ENCODE results near the gene DCAF7.

Gene DCAF7

GRCh38 chr17:63546308-63547082 is 3.8 kb upstream of the DCAF7 start:
- no peak for DNase-seq

GRCh38 chr17:63547083-63547523 is 3.2 kb upstream of the DCAF7 start:
- DNase-seq = no peak

DNA sequence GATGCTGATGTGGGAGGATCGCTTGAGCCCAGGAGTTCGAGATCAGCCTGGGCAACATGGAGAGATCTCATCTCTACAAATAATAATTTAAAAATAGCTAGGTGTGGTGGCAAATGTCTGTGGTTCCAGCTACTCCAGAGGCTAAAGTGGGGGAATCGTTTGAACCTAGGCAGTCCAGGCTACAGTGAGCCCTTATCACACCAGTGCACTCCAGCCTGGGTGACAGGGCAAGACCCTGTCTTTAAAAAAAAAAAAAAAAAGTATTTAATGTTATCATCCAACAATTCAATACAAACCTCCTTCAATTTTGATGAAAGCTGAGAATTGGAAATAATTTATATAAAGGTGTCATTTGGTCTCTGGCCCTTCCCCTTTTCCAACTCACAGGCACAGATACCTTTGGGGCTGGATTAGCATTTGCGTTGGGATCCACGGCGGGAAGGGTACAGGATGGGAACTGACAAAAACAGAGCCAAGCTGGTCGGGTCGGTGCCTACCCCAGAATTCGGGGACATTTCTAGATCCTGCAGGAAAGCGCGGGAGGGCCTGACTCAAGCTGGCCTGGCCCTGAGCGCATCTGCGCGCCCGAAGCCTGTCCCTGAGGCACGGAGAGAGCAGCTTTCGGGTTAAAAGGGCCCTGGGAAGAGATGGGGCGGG is 860 bp upstream of the DCAF7 start:
- no peak for DNase-seq

DNA sequence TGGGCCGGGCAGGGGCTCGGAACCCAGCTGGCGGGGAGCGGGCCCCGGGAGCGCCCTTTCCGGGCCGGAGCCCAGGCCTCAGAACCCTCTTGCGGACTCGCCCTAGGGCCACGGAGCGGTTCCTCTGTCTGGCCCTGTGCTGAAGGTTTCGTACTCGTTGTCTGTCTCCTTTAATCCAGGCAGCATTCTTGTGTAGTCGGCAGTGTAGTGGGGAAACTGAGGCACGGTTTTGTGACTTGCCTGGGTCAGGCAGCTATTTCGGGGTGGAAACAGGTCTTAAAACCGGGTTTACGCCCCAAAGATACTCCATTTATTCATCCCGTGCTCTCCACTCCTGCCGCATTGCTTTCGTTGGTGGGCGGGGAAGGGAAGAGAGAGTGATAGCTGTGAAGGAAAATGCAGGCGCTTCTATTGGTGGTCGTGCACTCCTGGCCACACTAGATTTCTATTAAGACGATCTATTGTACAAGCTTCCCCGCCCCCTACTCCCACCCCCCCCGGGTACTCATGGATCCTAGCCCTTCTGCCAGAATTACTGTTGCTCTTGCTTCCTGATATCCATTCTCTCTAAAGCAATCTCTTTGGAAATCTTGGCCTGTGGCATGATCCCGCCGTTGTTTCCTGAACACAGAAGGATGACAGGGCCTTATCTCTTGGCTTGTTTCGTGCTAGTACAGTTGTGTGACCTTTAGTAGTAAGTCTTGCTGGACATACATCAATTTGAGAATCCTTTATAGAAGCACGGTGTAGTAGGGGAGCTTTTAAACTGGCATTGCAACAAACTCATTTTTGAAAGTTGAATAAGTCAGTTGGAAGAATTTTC is 751 bp downstream of the DCAF7 start:
- peak; percentile 49 for DNase-seq

- DNase-seq = no peak
These were observed 1.9 kb downstream of the DCAF7 start for GRCh38 chr17:63552211-63552610.

- DNase-seq = no peak
These were observed 5.4 kb downstream of the DCAF7 start for GRCh38 chr17:63555500-63556156.

DNA sequence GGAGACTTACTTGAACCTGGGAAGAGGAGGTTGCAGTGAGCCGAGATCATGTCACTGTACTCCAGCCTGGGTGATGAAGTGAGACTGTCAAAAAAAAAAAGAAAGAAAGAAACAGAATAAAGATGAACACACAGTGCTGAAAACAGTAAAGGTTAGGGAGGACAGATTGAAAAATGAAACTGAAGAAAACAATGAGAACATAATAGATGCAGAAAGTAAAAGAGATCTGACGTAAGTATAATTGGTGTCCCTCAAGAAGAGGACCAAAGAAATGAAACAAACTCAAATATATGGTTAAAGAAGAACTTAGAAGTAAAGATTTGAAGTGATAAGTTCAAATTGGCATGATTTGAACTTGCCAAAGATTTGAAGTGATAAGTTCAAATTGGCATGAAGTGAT is 7.1 kb downstream of the DCAF7 start:
- no peak for DNase-seq

DNA sequence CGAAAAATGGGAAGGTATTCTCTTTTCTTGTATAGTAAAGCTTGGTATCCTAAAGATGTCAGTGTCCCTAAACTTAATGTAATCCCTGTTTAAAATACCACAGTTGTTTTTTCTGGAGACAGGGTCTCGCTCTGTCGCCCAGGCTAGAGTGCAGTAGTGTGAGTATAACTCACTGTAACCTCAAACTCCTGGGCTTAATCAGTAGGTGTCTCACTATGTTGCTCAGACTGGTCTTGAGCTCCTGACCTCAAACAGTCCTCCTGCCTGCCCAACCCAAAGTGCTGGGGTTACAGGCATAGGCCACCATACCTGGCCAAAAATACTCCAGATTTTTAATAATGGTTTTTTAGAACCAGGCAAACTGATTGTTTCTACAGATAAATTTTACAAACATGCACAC is 8.2 kb downstream of the DCAF7 start:
- DNase-seq = no peak

DNA sequence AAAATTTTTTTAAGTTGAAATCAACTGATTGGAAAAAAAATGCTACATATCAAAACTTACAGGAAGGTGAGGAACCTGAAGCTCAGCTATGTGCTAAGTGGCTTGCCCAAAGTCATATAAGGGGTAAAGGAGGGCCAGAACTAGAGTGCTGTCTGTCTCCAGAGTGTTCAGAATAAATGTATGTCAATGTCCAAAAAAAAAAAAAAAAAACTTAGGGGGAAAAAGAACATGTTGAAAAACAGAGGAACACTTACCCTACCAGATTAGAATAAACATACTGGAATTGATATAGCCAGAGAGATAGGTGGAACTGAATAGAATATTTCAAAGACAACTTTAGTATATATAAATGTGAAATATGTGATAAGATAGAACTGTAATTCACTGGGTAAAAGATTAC is 11.5 kb downstream of the DCAF7 start:
- DNase-seq = no peak

DNA sequence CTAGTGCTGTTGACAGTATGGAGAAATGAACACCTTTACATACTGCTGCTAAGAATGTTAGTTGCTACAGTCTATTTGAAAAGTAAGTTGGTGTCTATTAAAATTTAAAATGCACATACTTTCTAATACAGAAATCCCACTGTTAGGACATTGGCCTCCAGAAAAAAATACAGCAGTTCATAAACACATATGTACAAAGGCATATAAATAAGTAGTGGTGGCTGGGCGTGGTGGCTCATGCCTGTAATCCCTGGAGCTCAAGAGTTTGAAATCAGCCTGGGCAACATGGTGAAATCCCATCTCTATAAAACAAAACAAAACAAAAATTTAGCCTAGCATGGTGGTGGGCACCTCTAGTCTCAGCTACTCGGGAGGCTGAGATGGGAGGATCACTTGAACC is 13.1 kb downstream of the DCAF7 start:
- DNase-seq = no peak

- no peak for DNase-seq
These were observed 14.3 kb downstream of the DCAF7 start for GRCh38 chr17:63564562-63564961.

DNA sequence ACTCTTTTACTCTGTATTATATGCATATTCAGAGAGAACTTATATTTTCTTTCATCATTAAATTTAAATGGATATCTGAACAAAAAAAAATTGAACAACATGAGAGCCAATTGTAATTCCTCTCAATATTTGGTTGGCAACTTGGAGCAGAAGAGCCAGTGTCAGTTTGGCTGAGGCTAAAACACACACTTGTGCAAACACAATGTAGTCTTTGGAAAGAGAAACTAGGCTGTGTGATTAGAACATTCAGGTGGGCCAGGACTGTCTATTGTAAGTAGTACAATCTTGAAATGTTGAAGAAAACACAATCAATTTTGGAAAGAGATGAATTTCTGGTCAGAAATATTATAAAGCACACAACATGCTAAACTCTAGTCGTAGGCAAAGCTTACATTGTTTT is 17.0 kb downstream of the DCAF7 start:
- DNase-seq = no peak

GRCh38 chr17:63568563-63568962 is 18.3 kb downstream of the DCAF7 start:
- no peak for DNase-seq

DNA sequence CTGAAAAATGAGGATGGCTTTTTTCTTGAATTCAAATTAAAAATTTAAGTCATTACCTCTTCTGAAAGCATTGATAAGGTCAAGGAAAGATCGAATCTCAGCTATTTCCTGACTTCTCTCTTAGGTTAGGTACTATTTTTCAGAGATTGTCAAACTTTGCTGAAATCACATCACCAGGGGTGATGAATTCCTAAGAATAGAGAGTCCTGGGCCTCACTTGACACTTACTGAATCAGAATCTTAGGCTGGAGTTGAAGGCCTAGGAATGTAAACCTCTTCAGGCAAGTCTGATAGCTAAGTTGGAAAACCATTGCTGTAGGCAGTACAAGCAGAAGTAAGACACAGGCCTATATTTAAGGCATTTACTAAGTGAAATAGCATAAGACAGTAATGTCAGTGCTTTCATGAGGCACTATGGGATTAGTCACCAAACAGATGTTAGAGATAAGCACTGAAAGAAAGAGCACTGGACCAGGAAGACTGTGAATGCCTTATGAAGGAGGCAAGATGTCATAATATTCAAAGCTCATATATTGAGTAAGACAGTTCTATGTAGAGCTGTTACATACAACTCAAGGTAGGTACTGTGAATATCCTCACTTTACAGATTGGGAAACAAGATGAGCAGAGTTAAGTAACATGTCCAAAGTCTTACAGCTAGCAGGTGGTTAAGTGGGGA is 21.5 kb downstream of the DCAF7 start:
- DNase-seq = no peak

DNA sequence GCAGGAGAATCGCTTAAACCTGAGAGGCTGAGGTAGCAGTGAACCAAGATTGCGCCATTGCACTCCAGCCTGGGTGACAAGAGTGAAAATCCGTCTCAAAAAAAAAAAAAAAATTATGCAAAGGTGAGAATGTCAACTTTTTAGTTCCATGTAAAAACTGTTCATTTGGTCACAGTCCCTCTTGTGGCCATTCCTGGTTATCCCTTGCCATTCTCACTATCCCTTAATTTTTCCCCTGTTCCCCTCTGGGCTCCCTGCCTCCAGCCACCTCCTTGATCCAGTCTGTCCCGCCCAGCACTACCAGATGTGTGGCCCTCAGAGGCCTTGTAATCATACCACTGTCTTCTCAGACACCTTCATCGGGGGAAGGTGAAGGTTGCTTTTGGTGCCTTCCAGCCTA is 23.4 kb downstream of the DCAF7 start:
- DNase-seq = no peak

GRCh38 chr17:63578027-63578768 is 27.9 kb downstream of the DCAF7 start:
- no peak for DNase-seq

- no peak for DNase-seq
These were observed 28.5 kb downstream of the DCAF7 start for GRCh38 chr17:63578769-63579111.

DNA sequence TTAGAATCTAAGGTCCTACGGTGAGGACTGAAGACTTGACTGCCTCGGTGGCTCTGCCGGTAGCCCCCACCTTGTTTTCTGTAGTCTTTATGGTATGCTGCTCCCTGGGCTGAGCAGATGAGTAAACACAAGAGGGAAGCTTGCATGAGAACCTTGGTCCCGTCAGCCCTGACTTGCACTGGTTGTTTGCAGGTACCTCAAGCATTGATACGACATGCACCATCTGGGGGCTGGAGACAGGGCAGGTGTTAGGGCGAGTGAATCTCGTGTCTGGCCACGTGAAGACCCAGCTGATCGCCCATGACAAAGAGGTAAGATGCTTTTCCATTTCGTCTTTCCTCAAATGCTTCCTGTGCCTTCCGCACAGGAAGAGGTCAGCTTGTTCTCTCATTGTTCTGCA is 29.4 kb downstream of the DCAF7 start:
- DNase-seq = no peak

DNA sequence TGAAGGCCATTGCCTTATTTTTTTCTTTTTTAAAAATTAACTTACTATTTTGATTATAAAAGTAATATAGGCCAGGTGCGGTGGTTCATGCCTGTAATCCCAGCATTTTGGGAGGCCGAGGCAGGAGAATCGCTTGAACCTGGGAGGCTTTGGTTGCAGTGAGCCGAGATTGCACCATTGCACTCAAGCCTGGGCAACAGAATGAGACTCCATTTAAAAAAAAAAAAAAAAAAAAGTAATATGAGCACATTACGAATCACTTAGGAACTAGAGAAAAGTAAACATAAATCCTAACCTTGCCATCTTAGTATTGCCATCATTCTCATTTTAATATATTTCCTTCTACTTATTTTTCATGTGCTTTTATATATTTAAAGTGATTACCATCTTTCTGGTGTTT is 37.5 kb downstream of the DCAF7 start:
- DNase-seq = no peak

DNA sequence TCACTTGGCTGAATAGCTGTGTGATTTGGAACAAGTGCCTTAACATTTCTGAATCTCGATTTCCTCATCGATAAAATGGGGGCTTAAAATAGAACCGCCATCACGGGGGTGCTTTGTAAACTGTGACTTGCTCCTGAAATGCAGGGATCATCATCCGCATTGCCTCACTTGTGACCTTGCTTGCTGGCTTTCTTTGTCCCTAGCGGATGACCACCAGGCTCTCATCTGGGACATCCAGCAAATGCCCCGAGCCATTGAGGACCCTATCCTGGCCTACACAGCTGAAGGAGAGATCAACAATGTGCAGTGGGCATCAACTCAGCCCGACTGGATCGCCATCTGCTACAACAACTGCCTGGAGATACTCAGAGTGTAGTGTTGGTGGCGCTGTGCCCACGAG is 38.5 kb downstream of the DCAF7 start:
- DNase-seq = no peak

GRCh38 chr17:63589646-63590045 is 39.4 kb downstream of the DCAF7 start:
- no peak for DNase-seq

- DNase-seq = no peak
These were observed 42.5 kb downstream of the DCAF7 start for GRCh38 chr17:63592797-63593196.
